ENCODE measurements around the gene SLIT3. TPM values are rescaled to one million over a fixed set of nuclear protein-coding genes. Genes with fewer than 3 reads are reported as not detected.

SLIT3 gene
- total RNA-seq, 2 donors from 2014 or later: 6.6 to 6.7 TPM

DNA sequence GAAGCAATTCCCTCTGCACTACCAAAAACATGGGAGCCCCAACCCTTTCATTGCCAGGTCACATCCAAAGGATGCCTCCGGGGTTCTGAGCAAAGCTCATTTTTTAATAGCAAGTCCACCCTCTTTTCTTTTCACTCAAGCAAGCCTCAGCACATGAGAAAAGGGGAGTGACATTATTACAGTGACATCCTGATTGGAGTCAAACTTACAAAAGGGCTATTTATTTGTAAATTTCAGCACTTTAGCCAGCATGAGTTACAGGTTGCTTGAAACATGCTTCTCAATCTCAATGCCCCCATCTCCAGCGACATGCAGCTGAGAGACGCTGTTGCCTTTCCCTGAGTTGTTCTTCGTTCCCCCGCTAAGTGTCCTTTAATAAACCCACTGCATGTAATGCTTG is 483.3 kb downstream of the SLIT3 start:
- no peaks in the 10 kb centered on the region for H3K27me3 ChIP-seq
- ATAC-seq (no peak), DNase-seq (no peak)
- H3K27ac ChIP-seq: no peak overlapping the region
- no peaks in the 10 kb centered on the region for H3K9me3 ChIP-seq
- TF ChIP-seq CTCF (IDR thresholded peaks at IDR 0.05): no peak
- no peak for TF ChIP-seq POLR2A (IDR thresholded peaks at IDR 0.05)
- no peaks in the 10 kb centered on the region for H3K36me3 ChIP-seq (replicated peaks in 1 of 2; ENCODE audit: insufficient read depth in 1 of 2, low read depth in 2 of 2)
- 79 to 82% methylated on average over 5 of the region's 5 CpGs for WGBS, 2 donors
- no peaks in the 10 kb centered on the region for H3K4me1 ChIP-seq
- intact Hi-C loops (cut with DNase I): no loop called here
- no peak overlapping the region for H3K4me3 ChIP-seq

DNA sequence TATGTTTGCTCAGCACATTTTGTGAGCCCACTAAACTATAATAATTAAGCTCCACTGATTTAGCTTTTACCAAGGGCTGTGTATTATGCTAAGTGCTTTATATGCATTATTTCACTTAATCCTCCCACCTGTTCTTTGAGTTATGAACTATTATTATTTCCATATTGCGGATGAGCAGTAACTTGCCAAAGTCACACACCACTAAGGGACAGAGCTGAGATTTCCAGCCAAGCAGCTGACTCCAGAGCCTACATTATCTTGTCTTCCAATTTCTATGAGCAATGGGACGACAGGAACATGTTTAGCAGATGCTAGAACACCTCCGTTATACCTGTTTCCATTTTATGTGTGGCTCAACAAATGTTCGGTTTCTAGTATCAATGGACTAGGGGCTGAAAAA is 484.3 kb downstream of the SLIT3 start:
- Histone ChIP-seq H3K9me3 (no peaks in the 10 kb centered on the region), H3K4me3 (no peak overlapping the region), H3K27ac (no peak overlapping the region), H3K4me1 (no peaks in the 10 kb centered on the region), H3K36me3 (replicated peaks in 1 of 2; ENCODE audit: insufficient read depth in 1 of 2, low read depth in 2 of 2) (no peaks in the 10 kb centered on the region), H3K27me3 (no peaks in the 10 kb centered on the region)
- intact Hi-C loops (cut with DNase I): no loop called here
- no peak for ATAC-seq
- TF ChIP-seq POLR2A (IDR thresholded peaks at IDR 0.05) (no peak), CTCF (IDR thresholded peaks at IDR 0.05) (no peak)
- no peak for DNase-seq
- 74 to 78% methylated on average over 4 of the region's 4 CpGs for WGBS, 2 donors

DNA sequence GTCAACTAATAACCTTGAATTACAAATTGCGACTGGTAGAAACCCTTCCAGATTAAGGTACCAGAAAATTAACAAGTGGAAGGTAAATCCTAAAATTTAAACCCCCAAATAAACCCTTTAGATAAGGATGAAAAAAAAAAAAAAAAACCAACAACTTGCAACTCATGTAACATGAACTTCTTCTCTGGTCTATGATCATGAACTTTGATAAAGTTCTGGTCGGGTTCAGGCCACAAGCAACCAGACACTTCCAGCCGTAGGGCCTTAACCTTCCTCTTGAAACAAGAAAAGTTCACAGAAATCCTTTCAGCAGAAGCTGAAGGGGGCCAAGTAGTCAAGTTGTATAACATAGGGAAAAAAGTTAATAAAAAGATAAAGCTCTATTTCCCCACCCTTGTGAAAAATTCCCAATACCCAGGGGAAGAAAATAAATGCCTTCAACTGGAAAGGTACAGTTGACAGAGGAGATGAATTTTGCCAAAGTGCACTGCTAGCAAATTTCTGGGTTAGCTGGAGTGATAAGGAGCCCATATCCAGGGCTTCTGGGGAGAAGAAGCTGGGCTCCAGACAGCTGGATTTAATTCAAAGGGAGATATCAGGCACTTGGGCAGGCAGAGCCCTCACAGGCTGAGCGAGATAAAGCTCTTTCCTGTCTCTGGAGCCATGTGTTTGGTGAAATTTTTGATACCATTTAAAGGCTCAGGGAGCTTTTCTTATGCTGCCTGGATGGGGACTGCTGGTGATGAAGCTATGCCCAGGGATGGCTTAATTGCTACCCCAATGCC is 487.6 kb downstream of the SLIT3 start:
- no peak for ATAC-seq
- Histone ChIP-seq H3K27me3 (no peaks in the 10 kb centered on the region), H3K4me3 (no peak overlapping the region), H3K9me3 (no peaks in the 10 kb centered on the region), H3K36me3 (replicated peaks in 1 of 2; ENCODE audit: insufficient read depth in 1 of 2, low read depth in 2 of 2) (no peaks in the 10 kb centered on the region), H3K4me1 (no peaks in the 10 kb centered on the region), H3K27ac (no peak overlapping the region)
- intact Hi-C loops (cut with DNase I): no loop called here
- TF ChIP-seq POLR2A (IDR thresholded peaks at IDR 0.05) (no peak), CTCF (IDR thresholded peaks at IDR 0.05) (no peak)
- no peak for DNase-seq
- WGBS, 2 donors: 58 to 69% methylated on average over 4 of the region's 4 CpGs

- Histone ChIP-seq H3K4me3 (no peak overlapping the region), H3K4me1 (no peaks in the 10 kb centered on the region), H3K27ac (no peak overlapping the region), H3K9me3 (no peaks in the 10 kb centered on the region), H3K36me3 (replicated peaks in 1 of 2; ENCODE audit: insufficient read depth in 1 of 2, low read depth in 2 of 2) (no peaks in the 10 kb centered on the region), H3K27me3 (no peaks in the 10 kb centered on the region)
- no peak for DNase-seq
- intact Hi-C loops (cut with DNase I): no loop called here
- 54 to 79% methylated on average over 2 to 4 of the region's 4 CpGs for WGBS, 2 donors
- no peak for ATAC-seq
- TF ChIP-seq CTCF (IDR thresholded peaks at IDR 0.05) (no peak), POLR2A (IDR thresholded peaks at IDR 0.05) (no peak)
Measured at GRCh38 chr5:168810641-168811040, 490.3 kb downstream of the SLIT3 start.

DNA sequence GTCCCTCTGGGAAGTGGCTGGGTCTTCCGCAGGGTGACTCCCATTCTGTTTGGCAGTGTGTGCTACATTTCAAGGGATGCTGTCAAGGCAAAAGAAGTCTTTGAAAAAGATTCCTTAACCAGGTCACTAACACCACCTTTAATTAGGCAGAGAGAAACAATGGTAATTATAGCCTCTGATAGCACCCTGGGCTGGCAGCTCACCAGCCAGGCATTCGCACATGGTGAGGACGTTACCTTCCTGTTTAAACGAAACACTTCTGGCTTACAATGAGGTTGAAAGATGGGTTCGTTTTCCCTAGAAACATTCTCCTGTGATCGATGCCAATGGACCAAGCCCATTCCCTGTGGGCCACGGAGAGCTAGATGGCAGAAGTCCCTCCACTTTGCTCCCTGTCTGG is 491.7 kb downstream of the SLIT3 start:
- no peaks in the 10 kb centered on the region for H3K27me3 ChIP-seq
- no peaks in the 10 kb centered on the region for H3K4me1 ChIP-seq
- H3K36me3 ChIP-seq (replicated peaks in 1 of 2; ENCODE audit: insufficient read depth in 1 of 2, low read depth in 2 of 2): no peaks in the 10 kb centered on the region
- no peaks in the 10 kb centered on the region for H3K9me3 ChIP-seq
- ATAC-seq (no peak), DNase-seq (no peak)
- H3K4me3 ChIP-seq: no peak overlapping the region
- TF ChIP-seq CTCF (IDR thresholded peaks at IDR 0.05) (no peak), POLR2A (IDR thresholded peaks at IDR 0.05) (no peak)
- H3K27ac ChIP-seq: no peak overlapping the region
- WGBS, 2 donors: 65 to 69% methylated on average over 7 of the region's 7 CpGs
- intact Hi-C loops (cut with DNase I): no loop called here
